K562 (cell line): ENCODE results near the gene MCCD1. TPM values are rescaled to one million over a fixed set of nuclear protein-coding genes. Genes with fewer than 3 reads are reported as not detected.
A peak's percentile ranks its signal among the peaks of the same experiment; 100 is the strongest.

Source experiments
- CBFA2T2 ChIP-seq: fragments of 450-650 bp; conservative IDR thresholded peaks from 2 replicates; pipeline ENCODE4 v1.6.1; 2017; ENCODE audit warnings: mild to moderate bottlenecking
- DEAF1 ChIP-seq: fragments of 450-650 bp; formaldehyde crosslinking; IDR thresholded peaks from 2 replicates; pipeline ENCODE4 v1.4.0; 2020; ENCODE audit warnings: mild to moderate bottlenecking, moderate library complexity
- DNMT1 ChIP-seq: fragments of 450-650 bp; IDR thresholded peaks from 2 replicates; pipeline ENCODE4 v1.6.1; 2016; ENCODE audit warnings: antibody characterized with exemption, mild to moderate bottlenecking
- ELF2 ChIP-seq: fragments of 250-450 bp; sonication (Bioruptor Pico); IDR thresholded peaks from 2 replicates; pipeline ENCODE4 v1.5.0; 2021; ENCODE audit warnings: mild to moderate bottlenecking
- HDAC3 ChIP-seq: fragments of 450-650 bp; IDR thresholded peaks from 2 replicates; pipeline ENCODE4 v1.6.1; 2018; ENCODE audit warnings: borderline replicate concordance, mild to moderate bottlenecking, moderate library complexity; ENCODE audit not compliant: partially characterized antibody
- HDAC6 ChIP-seq: IDR thresholded peaks from 2 replicates; pipeline ENCODE4 v1.6.1; 2012; ENCODE audit warnings: low read depth, mild to moderate bottlenecking, control low read depth, inconsistent platforms, low read length, moderate library complexity
- JUND ChIP-seq, 2 experiments: IDR thresholded peaks; 2 replicates in 1 of 2; 3 replicates in 1 of 2; pipeline ENCODE4 v1.6.1; 2011; ENCODE audit warnings: borderline replicate concordance in 2 of 2, low read depth in 2 of 2, low read length in 2 of 2, improper control_type of control experiment in 1 of 2, missing biosample characterization in 1 of 2, missing genetic modification characterization in 1 of 2, missing genetic modification reagents in 1 of 2
- NFIX ChIP-seq: fragments of 250-450 bp; sonication (Bioruptor Pico); IDR thresholded peaks from 2 replicates; pipeline ENCODE4 v1.4.0; 2020; ENCODE audit warnings: low read depth, mild to moderate bottlenecking, moderate library complexity
- NRF1 ChIP-seq, 2 experiments: fragments of 450-650 bp; IDR thresholded peaks in 1 of 2; conservative IDR thresholded peaks in 1 of 2; 2 replicates each; pipeline ENCODE4 v1.6.1; 2014; ENCODE audit warnings: mild to moderate bottlenecking in 2 of 2
- NUFIP1 ChIP-seq: fragments of 450-650 bp; IDR thresholded peaks from 2 replicates; pipeline ENCODE4 v1.6.1; 2018; ENCODE audit not compliant: partially characterized antibody
- SNAPC5 ChIP-seq: fragments of 250-450 bp; sonication (Bioruptor Pico); IDR thresholded peaks from 2 replicates; pipeline ENCODE4 v1.8.0; 2021; ENCODE audit warnings: moderate library complexity, mild to moderate bottlenecking, inconsistent platforms
- ZFP36 ChIP-seq: fragments of 150-350 bp; IDR thresholded peaks from 2 replicates; pipeline ENCODE4 v1.6.1; 2018; ENCODE audit warnings: low read length, low read depth; ENCODE audit not compliant: partially characterized antibody
- ZNF431 ChIP-seq: sonication (generic); formaldehyde crosslinking; IDR thresholded peaks from 2 replicates; pipeline ENCODE4 v1.8.0; 2022; ENCODE audit warnings: mild to moderate bottlenecking, missing genetic modification reagents
- ZNF583 ChIP-seq: fragments of 250-450 bp; sonication (Bioruptor Pico); IDR thresholded peaks from 2 replicates; pipeline ENCODE4 v1.4.0; 2020
- polyA plus RNA-seq, 8 experiments: library from polyadenylated mRNA; depleted of rRNA in 4 of 8; stranded (reverse) in 5 of 8; unstranded in 3 of 8; fragments of >200 nt; fragmentation: Nextera tagmentation in 2 of 8; fragmentation: Illumina TruSeq in 1 of 8; extraction: Ambion mirVana in 2 of 8; extraction: Trizol in 1 of 8; gene quantifications; 2 replicates each; pipeline versions ENCODE4 v1.2.1 to v1.2.3, GENCODE V29; 2011 to 2014; ENCODE audit warnings: inconsistent platforms in 1 of 8, missing spikeins in 1 of 8
- total RNA-seq, 7 experiments: library from RNA; depleted of rRNA in 6 of 7; stranded (reverse); fragments of >200 nt in 6 of 7; fragmentation: Illumina TruSeq in 2 of 7; extraction: Trizol in 2 of 7; gene quantifications; 2 replicates each; pipeline versions ENCODE4 v1.2.1 to v1.2.3, GENCODE V29; 2011 to 2021; ENCODE audit warnings: low replicate concordance in 1 of 7
- TF ChIP-seq, protein P1 (sequence below): fragments of 200-600 bp; sonication (generic); IDR thresholded peaks from one replicate; pipeline ENCODE4 v1.6.1; 2012; ENCODE audit warnings: mild to moderate bottlenecking, low read depth, low read length, inconsistent platforms

Gene MCCD1
- total and polyA plus RNA-seq, 9 of the 15 experiments (the other 6 are each of a cell fraction or from before 2014, with no cell fraction given), result not detected

GRCh38 chr6:31546339-31546957 is 17.7 kb downstream of the MCCD1 start, which contains the start of gene ATP6V1G2 (continued):
- TF ChIP-seq, protein P1, sequence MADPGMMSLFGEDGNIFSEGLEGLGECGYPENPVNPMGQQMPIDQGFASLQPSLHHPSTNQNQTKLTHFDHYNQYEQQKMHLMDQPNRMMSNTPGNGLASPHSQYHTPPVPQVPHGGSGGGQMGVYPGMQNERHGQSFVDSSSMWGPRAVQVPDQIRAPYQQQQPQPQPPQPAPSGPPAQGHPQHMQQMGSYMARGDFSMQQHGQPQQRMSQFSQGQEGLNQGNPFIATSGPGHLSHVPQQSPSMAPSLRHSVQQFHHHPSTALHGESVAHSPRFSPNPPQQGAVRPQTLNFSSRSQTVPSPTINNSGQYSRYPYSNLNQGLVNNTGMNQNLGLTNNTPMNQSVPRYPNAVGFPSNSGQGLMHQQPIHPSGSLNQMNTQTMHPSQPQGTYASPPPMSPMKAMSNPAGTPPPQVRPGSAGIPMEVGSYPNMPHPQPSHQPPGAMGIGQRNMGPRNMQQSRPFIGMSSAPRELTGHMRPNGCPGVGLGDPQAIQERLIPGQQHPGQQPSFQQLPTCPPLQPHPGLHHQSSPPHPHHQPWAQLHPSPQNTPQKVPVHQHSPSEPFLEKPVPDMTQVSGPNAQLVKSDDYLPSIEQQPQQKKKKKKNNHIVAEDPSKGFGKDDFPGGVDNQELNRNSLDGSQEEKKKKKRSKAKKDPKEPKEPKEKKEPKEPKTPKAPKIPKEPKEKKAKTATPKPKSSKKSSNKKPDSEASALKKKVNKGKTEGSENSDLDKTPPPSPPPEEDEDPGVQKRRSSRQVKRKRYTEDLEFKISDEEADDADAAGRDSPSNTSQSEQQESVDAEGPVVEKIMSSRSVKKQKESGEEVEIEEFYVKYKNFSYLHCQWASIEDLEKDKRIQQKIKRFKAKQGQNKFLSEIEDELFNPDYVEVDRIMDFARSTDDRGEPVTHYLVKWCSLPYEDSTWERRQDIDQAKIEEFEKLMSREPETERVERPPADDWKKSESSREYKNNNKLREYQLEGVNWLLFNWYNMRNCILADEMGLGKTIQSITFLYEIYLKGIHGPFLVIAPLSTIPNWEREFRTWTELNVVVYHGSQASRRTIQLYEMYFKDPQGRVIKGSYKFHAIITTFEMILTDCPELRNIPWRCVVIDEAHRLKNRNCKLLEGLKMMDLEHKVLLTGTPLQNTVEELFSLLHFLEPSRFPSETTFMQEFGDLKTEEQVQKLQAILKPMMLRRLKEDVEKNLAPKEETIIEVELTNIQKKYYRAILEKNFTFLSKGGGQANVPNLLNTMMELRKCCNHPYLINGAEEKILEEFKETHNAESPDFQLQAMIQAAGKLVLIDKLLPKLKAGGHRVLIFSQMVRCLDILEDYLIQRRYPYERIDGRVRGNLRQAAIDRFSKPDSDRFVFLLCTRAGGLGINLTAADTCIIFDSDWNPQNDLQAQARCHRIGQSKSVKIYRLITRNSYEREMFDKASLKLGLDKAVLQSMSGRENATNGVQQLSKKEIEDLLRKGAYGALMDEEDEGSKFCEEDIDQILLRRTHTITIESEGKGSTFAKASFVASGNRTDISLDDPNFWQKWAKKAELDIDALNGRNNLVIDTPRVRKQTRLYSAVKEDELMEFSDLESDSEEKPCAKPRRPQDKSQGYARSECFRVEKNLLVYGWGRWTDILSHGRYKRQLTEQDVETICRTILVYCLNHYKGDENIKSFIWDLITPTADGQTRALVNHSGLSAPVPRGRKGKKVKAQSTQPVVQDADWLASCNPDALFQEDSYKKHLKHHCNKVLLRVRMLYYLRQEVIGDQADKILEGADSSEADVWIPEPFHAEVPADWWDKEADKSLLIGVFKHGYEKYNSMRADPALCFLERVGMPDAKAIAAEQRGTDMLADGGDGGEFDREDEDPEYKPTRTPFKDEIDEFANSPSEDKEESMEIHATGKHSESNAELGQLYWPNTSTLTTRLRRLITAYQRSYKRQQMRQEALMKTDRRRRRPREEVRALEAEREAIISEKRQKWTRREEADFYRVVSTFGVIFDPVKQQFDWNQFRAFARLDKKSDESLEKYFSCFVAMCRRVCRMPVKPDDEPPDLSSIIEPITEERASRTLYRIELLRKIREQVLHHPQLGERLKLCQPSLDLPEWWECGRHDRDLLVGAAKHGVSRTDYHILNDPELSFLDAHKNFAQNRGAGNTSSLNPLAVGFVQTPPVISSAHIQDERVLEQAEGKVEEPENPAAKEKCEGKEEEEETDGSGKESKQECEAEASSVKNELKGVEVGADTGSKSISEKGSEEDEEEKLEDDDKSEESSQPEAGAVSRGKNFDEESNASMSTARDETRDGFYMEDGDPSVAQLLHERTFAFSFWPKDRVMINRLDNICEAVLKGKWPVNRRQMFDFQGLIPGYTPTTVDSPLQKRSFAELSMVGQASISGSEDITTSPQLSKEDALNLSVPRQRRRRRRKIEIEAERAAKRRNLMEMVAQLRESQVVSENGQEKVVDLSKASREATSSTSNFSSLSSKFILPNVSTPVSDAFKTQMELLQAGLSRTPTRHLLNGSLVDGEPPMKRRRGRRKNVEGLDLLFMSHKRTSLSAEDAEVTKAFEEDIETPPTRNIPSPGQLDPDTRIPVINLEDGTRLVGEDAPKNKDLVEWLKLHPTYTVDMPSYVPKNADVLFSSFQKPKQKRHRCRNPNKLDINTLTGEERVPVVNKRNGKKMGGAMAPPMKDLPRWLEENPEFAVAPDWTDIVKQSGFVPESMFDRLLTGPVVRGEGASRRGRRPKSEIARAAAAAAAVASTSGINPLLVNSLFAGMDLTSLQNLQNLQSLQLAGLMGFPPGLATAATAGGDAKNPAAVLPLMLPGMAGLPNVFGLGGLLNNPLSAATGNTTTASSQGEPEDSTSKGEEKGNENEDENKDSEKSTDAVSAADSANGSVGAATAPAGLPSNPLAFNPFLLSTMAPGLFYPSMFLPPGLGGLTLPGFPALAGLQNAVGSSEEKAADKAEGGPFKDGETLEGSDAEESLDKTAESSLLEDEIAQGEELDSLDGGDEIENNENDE, result no peak
- TF ChIP-seq HDAC3 (no peak), NFIX (CRISPR knock-in tag) (no peak), ELF2 (CRISPR knock-in tag) (no peak), ZFP36 (peak; percentile 42), DEAF1 (peak; percentile 97), JUND (IDR thresholded peaks at IDR 0.05; ENCODE audit: borderline replicate concordance, low read depth, low read length) (peak; percentile 71), JUND (tag; IDR thresholded peaks at IDR 0.05; ENCODE audit: borderline replicate concordance, low read depth, low read length) (no peak; the same call in 2 of the 3 replicates), NUFIP1 (no peak), NRF1 (conservative IDR thresholded peaks at IDR 0.05 in 1 of 2, IDR thresholded peaks at IDR 0.05 in 1 of 2) (peak; percentile 41 to 51; a peak in 3 of 4 replicates), SNAPC5 (CRISPR knock-in tag) (no peak), ZNF583 (CRISPR knock-in tag) (no peak), CBFA2T2 (no peak), DNMT1 (peak; percentile 16; the same call in 1 of the 2 replicates), HDAC6 (no peak), ZNF431 (CRISPR knock-in tag) (0 out of 2 replicates have a peak, but pooled peaks have one; percentile 12)
